Left lung (tissue), 10 donors: Measurements from ENCODE around the gene AKR1E2. TPM values are rescaled to one million over a fixed set of nuclear protein-coding genes. Genes with fewer than 3 reads are reported as not detected.

Source experiments
- ATAC-seq: fragments of 200-7000 bp; cut with Tn5 transposase; one replicate; pipeline ENCODE4 v1.9.1; 2020; ENCODE audit warnings: moderate library complexity
- DNase-seq, 4 donors: peaks; one replicate each; pipeline ENCODE4 v3.0.0-alpha.2; 2013 to 2020
- H3K27ac ChIP-seq, 2 donors: fragments of 200-600 bp; sonication (generic) in 1 of 2; one replicate each; pipeline versions ENCODE4 v1.5.0 to v1.8.0; 2020 to 2021
- H3K27me3 ChIP-seq, 2 donors: fragments of 200-600 bp; sonication (generic) in 1 of 2; one replicate each; pipeline versions ENCODE4 v1.5.0 to v1.8.0; 2020 to 2021
- H3K36me3 ChIP-seq, 2 donors: fragments of 200-600 bp; sonication (generic) in 1 of 2; one replicate each; pipeline versions ENCODE4 v1.5.0 to v1.8.0; 2020 to 2021
- H3K4me1 ChIP-seq, 2 donors: fragments of 200-600 bp; one replicate each; pipeline ENCODE4 v1.8.0; 2021
- H3K4me3 ChIP-seq, 2 donors: fragments of 200-600 bp; sonication (generic) in 1 of 2; one replicate each; pipeline versions ENCODE4 v1.5.0 to v1.8.0; 2020 to 2021; ENCODE audit warnings: mild to moderate bottlenecking in 1 of 2
- H3K9me3 ChIP-seq, 2 donors: fragments of 200-600 bp; sonication (generic) in 1 of 2; one replicate each; pipeline versions ENCODE4 v1.5.0 to v1.8.0; 2020 to 2021
- CTCF ChIP-seq, 2 donors: fragments of 200-600 bp; sonication (generic) in 1 of 2; IDR thresholded peaks; one replicate each; pipeline versions ENCODE4 v1.5.0 to v1.8.0; 2021; ENCODE audit warnings: antibody characterized with exemption in 2 of 2
- intact Hi-C, 2 donors: fragments of 100-400 bp; cut with DNase I; formaldehyde crosslinking; loops; one replicate each; pipeline versions ENCODE4 v1.11.2 to v1.14.2; 2022
- polyA plus RNA-seq, 6 donors: library from polyadenylated mRNA; unstranded; fragments of 120-200 nt; gene quantifications; one replicate each; pipeline ENCODE4 v1.2.1, GENCODE V29; 2013; ENCODE audit not compliant: insufficient read length in 6 of 6
- total RNA-seq, 2 donors: library from RNA; stranded (reverse); fragmentation: NEBNext Ultra II Directional; extraction: Animal tissue kit (Norgen Biotek cat#: 25700); gene quantifications; one replicate each; pipeline ENCODE4 v1.2.1, GENCODE V29; 2021
- donor health status: DM: no; HTN: yes; CAD: no.
- donor health status: DM: no; HTN: no; CAD: no.

Gene AKR1E2
- total and polyA plus RNA-seq, 8 donors: 4.8 to 13.1 (median 9.0) TPM

GRCh38 chr10:4819067-4819466, 6.9 kb upstream of the AKR1E2 start:
- intact Hi-C loops: no loop called here
- TF ChIP-seq CTCF (IDR thresholded peaks at IDR 0.05): no peak

GRCh38 chr10:4819707-4820106, 6.3 kb upstream of the AKR1E2 start:
- Histone ChIP-seq H3K4me3 (no peak overlapping the region), H3K9me3 (no peaks in the 10 kb centered on the region), H3K27ac (no peak overlapping the region), H3K4me1 (peaks cover 0 to 5% of the 10 kb centered on the region in 2 donors), H3K36me3 (no peaks in the 10 kb centered on the region), H3K27me3 (no peaks in the 10 kb centered on the region)
- intact Hi-C loops: no loop called here
- ATAC-seq (no peak), DNase-seq (no peak)
- no peak for TF ChIP-seq CTCF (IDR thresholded peaks at IDR 0.05)

More at GRCh38 chr10:4819067-4819466, 6.9 kb upstream of the AKR1E2 start:
- H3K36me3 ChIP-seq: no peaks in the 10 kb centered on the region
- H3K9me3 ChIP-seq: no peaks in the 10 kb centered on the region
- ATAC-seq (no peak), DNase-seq (no peak)
- no peaks in the 10 kb centered on the region for H3K27me3 ChIP-seq
- H3K4me3 ChIP-seq: no peak overlapping the region
- peaks cover 0 to 8% of the 10 kb centered on the region in 2 donors for H3K4me1 ChIP-seq
- H3K27ac ChIP-seq: no peak overlapping the region

GRCh38 chr10:4820804-4821401, 5.1 kb upstream of the AKR1E2 start:
- Histone ChIP-seq H3K27me3 (peaks cover 0 to 9% of the 10 kb centered on the region in 2 donors), H3K9me3 (no peaks in the 10 kb centered on the region), H3K4me1 (peaks cover 0 to 4% of the 10 kb centered on the region in 2 donors), H3K36me3 (no peaks in the 10 kb centered on the region), H3K4me3 (no peak overlapping the region), H3K27ac (no peak overlapping the region)
- intact Hi-C loops: no loop called here
- DNase-seq (no peak), ATAC-seq (peak; percentile 29)
- no peak for TF ChIP-seq CTCF (IDR thresholded peaks at IDR 0.05)

- no peak for ATAC-seq
- Histone ChIP-seq H3K36me3 (no peaks in the 10 kb centered on the region), H3K9me3 (no peaks in the 10 kb centered on the region), H3K27me3 (peaks cover 0 to 21% of the 10 kb centered on the region in 2 donors), H3K27ac (no peak overlapping the region), H3K4me3 (no peak overlapping the region), H3K4me1 (peaks cover 0 to 15% of the 10 kb centered on the region in 2 donors)
- no peak for TF ChIP-seq CTCF (IDR thresholded peaks at IDR 0.05)
- intact Hi-C loops: no loop called here
- no peak for DNase-seq
These were observed 3.8 kb upstream of the AKR1E2 start for GRCh38 chr10:4822208-4822607.

- Histone ChIP-seq H3K27me3 (peaks cover 0 to 21% of the 10 kb centered on the region in 2 donors), H3K9me3 (no peaks in the 10 kb centered on the region), H3K4me1 (peaks cover 0 to 16% of the 10 kb centered on the region in 2 donors), H3K27ac (no peak overlapping the region), H3K36me3 (no peaks in the 10 kb centered on the region), H3K4me3 (no peak overlapping the region)
- TF ChIP-seq CTCF (IDR thresholded peaks at IDR 0.05): no peak
- intact Hi-C loops: no loop called here
- DNase-seq (no peak), ATAC-seq (no peak)
These were observed 1.2 kb upstream of the AKR1E2 start for GRCh38 chr10:4824791-4825310.
